Measurements from ENCODE around the gene C6orf132. TPM values are rescaled to one million over a fixed set of nuclear protein-coding genes. Genes with fewer than 3 reads are reported as not detected.
A peak's percentile ranks its signal among the peaks of the same experiment; 100 is the strongest.

Gene C6orf132
- polyA plus RNA-seq, 1 donor, result 44.3 TPM

DNA sequence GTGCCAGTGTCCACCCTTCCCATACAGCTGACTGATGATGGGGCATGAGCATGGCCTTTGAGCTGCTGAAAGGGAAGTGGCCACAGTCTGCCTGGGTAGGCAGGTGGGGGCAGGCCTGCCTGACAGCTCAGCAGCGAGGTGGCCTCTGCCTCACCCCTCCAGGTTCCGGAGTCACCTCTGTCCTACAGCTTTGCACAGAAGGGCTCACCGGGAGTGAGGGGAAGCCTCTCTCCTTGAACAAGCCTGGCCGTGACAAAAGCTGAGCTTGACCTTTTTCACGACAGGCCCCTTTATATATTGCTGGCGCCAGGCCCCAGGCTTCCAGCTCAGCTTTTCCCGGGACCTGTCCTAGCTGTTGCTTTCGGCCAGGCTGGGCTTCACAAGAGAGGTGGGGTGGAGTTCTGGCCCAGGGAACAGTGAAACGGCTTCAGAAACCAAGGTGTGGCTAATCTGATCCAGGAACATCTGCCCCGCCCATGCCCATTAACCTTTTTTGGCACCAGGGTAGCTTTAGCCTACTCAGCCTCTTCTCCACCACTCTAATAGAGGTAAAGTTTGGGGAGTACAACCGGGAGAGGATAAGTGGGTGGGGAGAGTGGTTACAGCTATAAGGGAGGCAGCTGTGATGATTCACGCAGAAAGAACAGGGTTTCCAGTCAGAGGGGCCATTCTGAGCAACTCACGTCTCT is 42.9 kb downstream of the C6orf132 start:
- peak; percentile 71 to 84 for DNase-seq
- WGBS (ENCODE audit: insufficient coverage, low lambda C conversion rate), result no CpG with 5 or more reads among the region's 13 CpGs
- Histone ChIP-seq H3K4me3 (ENCODE audit: low read length) (no peak overlapping the region), H3K27ac (ENCODE audit: low read length) (peak overlapping the region; percentile 85), H3K4me1 (ENCODE audit: control insufficient read depth, insufficient read depth, low read length) (peaks cover 82% of the 10 kb centered on the region), H3K27me3 (ENCODE audit: control insufficient read depth, insufficient read depth, low read length) (no peaks in the 10 kb centered on the region), H3K9me3 (ENCODE audit: control insufficient read depth, low read depth, low read length) (no peaks in the 10 kb centered on the region), H3K36me3 (ENCODE audit: control insufficient read depth, insufficient read depth, low read length) (peaks cover 12% of the 10 kb centered on the region)

DNA sequence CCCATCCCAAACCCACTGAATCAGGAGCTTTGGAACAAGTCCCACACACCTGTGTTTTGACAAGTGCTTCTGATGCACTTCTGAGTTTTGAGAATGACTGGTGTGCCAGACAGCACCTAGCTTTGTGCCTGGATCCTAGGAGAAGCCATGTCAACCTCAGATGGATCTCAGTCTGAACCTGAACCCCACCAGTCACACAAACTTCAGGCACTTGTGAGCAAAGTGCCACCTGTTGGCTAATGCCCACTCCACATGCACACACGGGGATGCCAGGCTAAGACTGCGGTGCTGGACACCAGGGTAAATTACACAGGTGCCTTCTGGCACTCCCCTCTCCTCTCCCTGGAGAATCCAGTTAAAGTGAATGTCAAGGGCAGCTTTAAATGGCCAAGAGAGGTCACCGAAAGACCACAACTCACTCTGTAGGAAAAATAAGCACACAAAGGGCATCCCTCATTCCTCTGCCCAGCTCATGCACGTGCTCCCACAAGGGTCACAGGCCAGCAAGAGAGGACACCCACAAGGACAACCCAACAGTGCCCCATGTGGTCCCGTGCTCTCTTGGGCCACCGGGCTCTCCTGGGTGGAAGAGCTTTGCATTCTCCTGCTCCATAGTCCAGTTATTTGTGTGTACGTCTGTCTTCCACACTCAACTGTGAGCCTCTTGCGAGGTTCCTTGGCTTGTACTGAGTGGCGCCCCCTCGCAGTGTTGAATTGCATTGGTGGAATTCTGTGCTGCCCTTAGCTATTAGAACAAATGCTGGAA is 46.5 kb downstream of the C6orf132 start:
- DNase-seq, result peak in 1 of 2 donors; percentile 42
- Histone ChIP-seq H3K4me1 (ENCODE audit: control insufficient read depth, insufficient read depth, low read length) (peaks cover 60% of the 10 kb centered on the region), H3K27ac (ENCODE audit: low read length) (peak overlapping the region; percentile 11), H3K9me3 (ENCODE audit: control insufficient read depth, low read depth, low read length) (no peaks in the 10 kb centered on the region), H3K36me3 (ENCODE audit: control insufficient read depth, insufficient read depth, low read length) (no peaks in the 10 kb centered on the region), H3K27me3 (ENCODE audit: control insufficient read depth, insufficient read depth, low read length) (no peaks in the 10 kb centered on the region), H3K4me3 (ENCODE audit: low read length) (no peak overlapping the region)
- 40% methylated on average over 1 of the region's 10 CpGs for whole genome bisulfite sequencing (ENCODE audit: insufficient coverage, low lambda C conversion rate)

DNA sequence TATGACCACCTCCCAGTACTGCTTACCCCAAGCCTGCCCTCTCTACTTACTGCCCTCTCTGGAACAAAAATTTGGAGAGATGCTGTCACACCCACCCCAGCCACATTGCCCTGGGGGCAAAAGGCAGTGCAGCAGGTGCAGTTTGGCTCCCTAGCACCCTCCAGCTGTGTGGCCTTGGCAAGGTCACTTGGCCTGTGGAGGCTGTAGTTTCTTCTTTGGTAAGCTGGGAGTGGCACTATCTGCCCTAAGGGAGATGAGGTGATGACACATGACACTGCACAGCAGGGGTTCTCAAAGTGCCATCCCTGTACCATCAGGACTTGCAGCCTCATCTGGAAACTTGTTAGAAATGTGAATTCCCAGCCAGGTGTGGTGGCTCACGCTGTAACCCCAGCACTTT is 47.3 kb downstream of the C6orf132 start:
- H3K27me3 ChIP-seq (ENCODE audit: control insufficient read depth, insufficient read depth, low read length), result no peaks in the 10 kb centered on the region
- no peak overlapping the region for H3K27ac ChIP-seq (ENCODE audit: low read length)
- no peak for DNase-seq
- H3K9me3 ChIP-seq (ENCODE audit: control insufficient read depth, low read depth, low read length), result no peaks in the 10 kb centered on the region
- WGBS (ENCODE audit: insufficient coverage, low lambda C conversion rate), result no CpG with 5 or more reads among the region's 1 CpG
- no peaks in the 10 kb centered on the region for H3K36me3 ChIP-seq (ENCODE audit: control insufficient read depth, insufficient read depth, low read length)
- no peak overlapping the region for H3K4me3 ChIP-seq (ENCODE audit: low read length)
- peaks cover 52% of the 10 kb centered on the region for H3K4me1 ChIP-seq (ENCODE audit: control insufficient read depth, insufficient read depth, low read length)

DNA sequence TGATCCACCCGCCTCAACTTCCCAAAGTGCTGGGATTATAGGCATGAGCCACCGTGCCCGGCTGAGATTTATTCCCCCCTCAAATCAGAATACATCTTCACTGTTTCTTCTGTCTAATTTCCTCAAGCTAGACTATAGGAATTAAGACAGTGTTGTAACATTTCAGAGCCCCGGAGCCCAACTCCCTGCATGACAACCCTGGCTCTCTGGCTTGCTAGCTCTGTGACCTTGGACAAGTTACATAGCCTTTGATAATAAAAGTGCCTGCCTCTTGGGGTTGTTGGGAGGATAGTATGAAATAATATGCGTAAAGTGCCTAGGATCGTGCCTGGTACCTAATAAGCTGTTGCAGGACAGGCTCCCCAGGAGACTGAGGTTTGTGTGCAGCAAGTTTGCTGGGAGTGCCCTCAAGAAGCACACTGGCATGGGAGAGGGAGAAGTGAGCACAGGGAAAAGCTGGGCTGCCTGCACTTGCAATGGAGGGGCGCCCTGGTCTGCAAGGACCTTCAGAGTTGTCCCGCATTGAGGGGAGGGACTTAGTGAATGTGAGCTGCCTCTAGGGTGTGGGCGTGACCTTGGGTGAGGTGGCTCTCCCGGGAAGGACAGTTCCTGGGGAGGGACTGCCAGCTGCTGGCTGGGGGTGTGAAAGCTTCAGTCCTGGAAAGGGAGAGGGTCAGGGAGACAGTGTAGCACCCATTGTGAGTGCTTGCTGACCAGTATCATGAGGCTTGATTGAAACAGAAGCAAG is 48.7 kb downstream of the C6orf132 start:
- Histone ChIP-seq H3K9me3 (ENCODE audit: control insufficient read depth, low read depth, low read length) (no peaks in the 10 kb centered on the region), H3K4me1 (ENCODE audit: control insufficient read depth, insufficient read depth, low read length) (peaks cover 38% of the 10 kb centered on the region), H3K4me3 (ENCODE audit: low read length) (no peak overlapping the region), H3K27ac (ENCODE audit: low read length) (no peak overlapping the region), H3K27me3 (ENCODE audit: control insufficient read depth, insufficient read depth, low read length) (no peaks in the 10 kb centered on the region), H3K36me3 (ENCODE audit: control insufficient read depth, insufficient read depth, low read length) (no peaks in the 10 kb centered on the region)
- DNase-seq, result peak in 1 of 2 donors; percentile 64
- no CpG with 5 or more reads among the region's 10 CpGs for WGBS (ENCODE audit: insufficient coverage, low lambda C conversion rate)

DNA sequence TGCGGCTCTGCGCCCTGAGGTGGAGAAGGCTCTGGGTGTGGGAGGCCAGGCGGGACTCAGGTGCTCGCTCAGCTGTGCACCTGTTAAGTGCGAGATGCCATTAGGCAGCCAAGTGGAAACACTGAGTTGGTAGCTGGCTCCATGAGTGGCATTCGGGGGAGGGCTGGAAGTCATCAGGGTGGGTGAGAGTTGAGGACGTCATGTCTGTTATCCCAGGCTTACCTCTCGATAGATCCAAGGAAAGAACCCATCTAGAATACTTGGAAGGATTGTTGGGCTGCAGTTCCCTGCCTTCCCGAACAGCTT is 50.7 kb downstream of the C6orf132 start:
- no peaks in the 10 kb centered on the region for H3K9me3 ChIP-seq (ENCODE audit: control insufficient read depth, low read depth, low read length)
- no peak overlapping the region for H3K4me3 ChIP-seq (ENCODE audit: low read length)
- peaks cover 27% of the 10 kb centered on the region for H3K4me1 ChIP-seq (ENCODE audit: control insufficient read depth, insufficient read depth, low read length)
- no CpG with 5 or more reads among the region's 9 CpGs for WGBS (ENCODE audit: insufficient coverage, low lambda C conversion rate)
- H3K27ac ChIP-seq (ENCODE audit: low read length), result no peak overlapping the region
- DNase-seq, result no peak
- H3K36me3 ChIP-seq (ENCODE audit: control insufficient read depth, insufficient read depth, low read length), result no peaks in the 10 kb centered on the region
- H3K27me3 ChIP-seq (ENCODE audit: control insufficient read depth, insufficient read depth, low read length), result no peaks in the 10 kb centered on the region

DNA sequence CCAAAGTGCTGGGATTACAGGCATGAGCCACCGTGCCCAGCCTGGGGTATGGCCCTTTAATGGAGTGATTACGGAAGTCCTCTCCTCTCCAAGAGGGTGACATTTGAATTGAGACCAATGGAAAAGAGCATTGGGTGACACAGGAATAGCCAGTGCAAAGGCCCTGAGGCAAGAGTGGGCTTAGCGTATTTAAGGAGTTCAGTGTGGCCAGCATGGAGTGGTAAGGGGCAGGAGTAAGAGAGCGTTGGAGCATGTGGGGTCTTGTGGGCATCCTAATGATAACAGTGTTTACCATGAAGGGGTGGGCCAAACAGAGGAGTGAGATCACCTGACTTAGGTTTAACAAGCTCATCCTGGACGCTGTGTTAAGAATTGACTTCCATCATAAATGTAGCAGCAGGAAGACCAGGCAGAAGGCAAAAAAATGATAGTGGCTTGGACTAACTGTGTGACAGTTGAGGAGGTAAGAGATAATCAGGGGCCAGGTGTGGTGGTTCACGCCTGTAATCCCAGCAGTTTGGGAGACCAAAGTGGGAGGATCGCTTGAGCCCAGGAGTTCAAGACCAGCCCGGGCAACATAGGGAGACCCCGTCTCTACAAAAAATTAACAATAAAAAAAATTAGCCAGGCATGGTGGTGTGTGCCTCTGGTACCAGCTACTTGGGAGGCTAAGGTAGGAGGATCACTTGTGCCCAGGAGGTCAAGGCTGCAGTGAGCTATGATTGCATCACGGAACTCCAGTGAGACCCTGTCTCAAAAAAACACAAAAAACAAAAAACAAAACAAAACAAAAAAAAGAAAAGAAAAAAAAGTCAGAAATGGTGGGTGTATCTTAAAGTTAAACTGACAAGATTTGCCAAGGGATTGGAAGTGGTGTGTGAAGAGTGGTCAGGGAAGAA is 51.4 kb downstream of the C6orf132 start:
- whole genome bisulfite sequencing (ENCODE audit: insufficient coverage, low lambda C conversion rate), result 100% methylated on average over 2 of the region's 10 CpGs
- no peak for DNase-seq
- Histone ChIP-seq H3K27ac (ENCODE audit: low read length) (no peak overlapping the region), H3K9me3 (ENCODE audit: control insufficient read depth, low read depth, low read length) (no peaks in the 10 kb centered on the region), H3K36me3 (ENCODE audit: control insufficient read depth, insufficient read depth, low read length) (no peaks in the 10 kb centered on the region), H3K4me3 (ENCODE audit: low read length) (no peak overlapping the region), H3K4me1 (ENCODE audit: control insufficient read depth, insufficient read depth, low read length) (peaks cover 26% of the 10 kb centered on the region), H3K27me3 (ENCODE audit: control insufficient read depth, insufficient read depth, low read length) (no peaks in the 10 kb centered on the region)

DNA sequence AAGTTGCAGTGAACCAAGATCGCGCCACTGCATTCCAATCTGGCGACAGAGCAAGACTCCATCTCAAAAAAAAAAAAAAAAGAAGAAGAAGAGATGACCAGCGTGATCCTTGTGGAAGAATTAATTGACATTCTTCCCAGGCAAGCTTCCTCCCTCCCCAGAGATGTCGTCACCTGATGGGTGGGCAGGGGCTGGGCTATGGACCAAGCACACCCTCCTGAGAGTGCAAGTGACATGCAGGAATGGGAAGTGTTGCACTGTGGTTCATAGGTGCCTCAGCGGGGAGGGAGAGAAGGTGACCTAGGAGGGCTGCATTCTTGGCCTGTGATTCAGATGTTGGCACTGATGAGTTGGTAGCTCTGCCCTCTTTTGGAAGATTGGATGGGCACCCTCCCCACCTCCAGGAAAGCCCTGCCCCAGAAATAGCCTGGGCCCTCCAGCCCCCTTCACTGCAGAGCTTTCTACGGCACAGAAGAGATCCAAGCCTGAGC is 54.3 kb downstream of the C6orf132 start:
- peaks cover 17% of the 10 kb centered on the region for H3K4me1 ChIP-seq (ENCODE audit: control insufficient read depth, insufficient read depth, low read length)
- no peaks in the 10 kb centered on the region for H3K27me3 ChIP-seq (ENCODE audit: control insufficient read depth, insufficient read depth, low read length)
- no peaks in the 10 kb centered on the region for H3K9me3 ChIP-seq (ENCODE audit: control insufficient read depth, low read depth, low read length)
- DNase-seq, result no peak
- no peak overlapping the region for H3K27ac ChIP-seq (ENCODE audit: low read length)
- WGBS (ENCODE audit: insufficient coverage, low lambda C conversion rate), result 74% methylated on average over 3 of the region's 7 CpGs
- no peaks in the 10 kb centered on the region for H3K36me3 ChIP-seq (ENCODE audit: control insufficient read depth, insufficient read depth, low read length)
- no peak overlapping the region for H3K4me3 ChIP-seq (ENCODE audit: low read length)

DNA sequence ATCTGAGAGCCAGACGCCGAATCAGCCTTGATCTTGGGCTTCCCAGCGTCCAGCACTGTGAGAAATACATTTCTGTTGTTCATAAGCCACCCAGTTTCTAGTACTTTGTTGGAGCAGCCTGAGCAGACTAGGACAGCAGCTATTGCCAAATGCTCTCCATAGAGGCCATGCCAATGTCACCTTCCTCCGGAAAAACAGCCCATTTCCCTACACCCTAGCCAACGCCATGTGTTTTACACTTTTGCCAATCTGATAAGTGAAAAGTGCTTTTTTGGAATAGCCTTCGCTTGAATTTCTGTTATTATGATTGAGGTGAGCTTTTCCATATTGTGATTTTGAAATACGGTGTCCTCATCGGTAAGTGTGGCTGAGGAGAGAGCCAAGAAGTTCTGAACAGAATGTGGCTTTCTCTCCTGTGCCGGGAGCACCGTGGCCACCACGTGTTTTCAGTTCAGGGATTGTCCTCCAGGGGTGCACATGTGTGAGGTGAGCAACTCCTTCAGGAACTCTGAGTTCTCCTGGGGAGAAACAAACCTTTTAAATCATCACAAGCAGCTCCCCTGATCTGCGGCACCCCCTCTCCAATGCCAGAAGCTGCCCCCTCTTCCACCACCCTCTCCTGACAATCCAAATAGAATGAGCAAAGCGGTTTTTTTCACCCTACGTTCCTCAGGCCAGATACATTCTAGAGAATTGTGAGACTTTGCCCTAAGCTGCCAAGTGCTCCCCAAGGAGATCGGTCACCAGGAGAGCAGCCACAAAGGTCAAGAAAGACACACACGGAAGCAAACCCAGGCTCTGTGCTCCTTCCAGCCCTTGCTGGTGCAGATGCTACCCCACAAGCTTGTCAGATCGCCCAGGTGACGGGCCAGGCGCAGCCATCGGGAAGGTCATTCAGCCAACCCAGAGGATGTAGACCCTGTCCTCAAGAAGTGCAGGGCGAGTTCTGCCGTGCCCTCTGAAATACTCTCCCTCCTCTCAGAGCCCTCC is 56.1 kb downstream of the C6orf132 start:
- WGBS (ENCODE audit: insufficient coverage, low lambda C conversion rate), result 93% methylated on average over 3 of the region's 22 CpGs
- Histone ChIP-seq H3K36me3 (ENCODE audit: control insufficient read depth, insufficient read depth, low read length) (peaks cover 9% of the 10 kb centered on the region), H3K4me1 (ENCODE audit: control insufficient read depth, insufficient read depth, low read length) (peaks cover 10% of the 10 kb centered on the region), H3K27me3 (ENCODE audit: control insufficient read depth, insufficient read depth, low read length) (no peaks in the 10 kb centered on the region), H3K9me3 (ENCODE audit: control insufficient read depth, low read depth, low read length) (no peaks in the 10 kb centered on the region), H3K27ac (ENCODE audit: low read length) (peak overlapping the region; percentile 55), H3K4me3 (ENCODE audit: low read length) (no peak overlapping the region)
- DNase-seq, result peak; percentile 44 to 75

DNA sequence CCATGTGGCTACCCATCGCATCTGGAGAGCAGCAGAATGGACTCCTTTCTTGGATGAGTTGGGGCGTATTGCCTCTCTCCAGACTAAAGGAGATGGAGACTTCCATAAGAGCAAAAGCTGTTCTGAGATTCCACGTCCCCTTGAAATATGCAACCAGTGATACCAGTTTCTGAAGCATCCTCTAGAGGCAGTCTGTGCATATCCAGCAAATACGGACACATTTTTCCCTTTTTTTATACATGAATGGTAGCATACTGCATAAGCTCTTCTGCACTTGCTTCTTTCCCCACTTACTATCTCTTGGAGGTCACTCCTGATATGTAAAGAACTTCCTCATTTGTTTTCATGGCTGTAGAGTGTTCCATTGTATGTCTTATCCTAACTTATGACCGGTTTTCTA is 57.5 kb downstream of the C6orf132 start:
- Histone ChIP-seq H3K9me3 (ENCODE audit: control insufficient read depth, low read depth, low read length) (no peaks in the 10 kb centered on the region), H3K27me3 (ENCODE audit: control insufficient read depth, insufficient read depth, low read length) (no peaks in the 10 kb centered on the region), H3K4me1 (ENCODE audit: control insufficient read depth, insufficient read depth, low read length) (peaks cover 10% of the 10 kb centered on the region), H3K4me3 (ENCODE audit: low read length) (no peak overlapping the region), H3K36me3 (ENCODE audit: control insufficient read depth, insufficient read depth, low read length) (peaks cover 19% of the 10 kb centered on the region), H3K27ac (ENCODE audit: low read length) (no peak overlapping the region)
- WGBS (ENCODE audit: insufficient coverage, low lambda C conversion rate), result no CpG with 5 or more reads among the region's 5 CpGs
- DNase-seq, result no peak

All from large intestine (tissue), 3 donors.